ENCODE data around the gene MED28. TPM values are rescaled to one million over a fixed set of nuclear protein-coding genes. Genes with fewer than 3 reads are reported as not detected.

Gene MED28
- total RNA-seq, 1 experiment from 2014 or later, result 106 TPM

GRCh38 chr4:17681281-17682221 lies 67.1 kb downstream of the MED28 start (continued):
- no peak for TF ChIP-seq E2F4 (CRISPR knock-in tag; IDR thresholded peaks at IDR 0.05; ENCODE audit: borderline replicate concordance, low read depth)

- CTCF ChIA-PET, result no interaction called here
- ATAC-seq, result no peak
- H3K9me3 Mint-ChIP-seq, result peaks cover 29% of the 10 kb centered on the region
- H3K27ac Mint-ChIP-seq, result no peak overlapping the region
- no peak for TF ChIP-seq CBFB (CRISPR knock-in tag; IDR thresholded peaks at IDR 0.05; ENCODE audit: low read depth)
- no peak for TF ChIP-seq IRF2 (CRISPR knock-in tag; IDR thresholded peaks at IDR 0.05; ENCODE audit: borderline replicate concordance, low read depth)
- TF ChIP-seq TP53 (CRISPR knock-in tag; IDR thresholded peaks at IDR 0.05), result no peak
- no peak for TF ChIP-seq MYBL2 (CRISPR knock-in tag; IDR thresholded peaks at IDR 0.05)
- TF ChIP-seq NR1H2 (CRISPR knock-in tag; IDR thresholded peaks at IDR 0.05), result no peak
- peaks cover 4% of the 10 kb centered on the region; the same call in 1 of the 2 replicates for H3K27me3 Mint-ChIP-seq (ENCODE audit: low read depth)
- POLR2A ChIA-PET, result no interaction called here
- DNase-seq (ENCODE audit: low spot score), result no peak
- no peaks in the 10 kb centered on the region for H3K36me3 Mint-ChIP-seq
- no peaks in the 10 kb centered on the region for H3K4me1 Mint-ChIP-seq
- H3K4me3 Mint-ChIP-seq, result no peak overlapping the region
These were observed 67.8 kb downstream of the MED28 start for GRCh38 chr4:17682222-17682566.

Other genes with a start within 250 kb of the MED28 start
- gene QDPR, start 102.6 kb upstream of the MED28 start, total RNA-seq (2021), result 33.1 to 36.3 TPM (median 33.6 TPM) in 3 replicates
- gene CLRN2, start 99.5 kb upstream of the MED28 start, total RNA-seq (2021), result not detected in 3 replicates
- gene LAP3, start 37.4 kb upstream of the MED28 start, total RNA-seq (2021), result 46.6 to 52.7 TPM (median 48.4 TPM) in 3 replicates
- 0.11 to 0.23 TPM (median 0.17 TPM) in 3 replicates for gene FAM184B, start 167.0 kb downstream of the MED28 start, total RNA-seq (2021)
- 43.4 to 53.6 TPM (median 49.5 TPM) in 3 replicates for gene DCAF16, start 196.1 kb downstream of the MED28 start, total RNA-seq (2021)
- gene NCAPG, start 196.3 kb downstream of the MED28 start, total RNA-seq (2021), result 54.7 to 61.9 TPM (median 55.9 TPM) in 3 replicates